ENCODE data around the gene NGRN.

Gene NGRN

GRCh38 chr15:90265271-90266060 lies at the start of gene NGRN:
NGRN (plus strand) TSS chr15:90265672; CDS start chr15:90265713, 41 bp downstream.
- no peak for FAIRE-seq

GRCh38 chr15:90217671-90218394 lies 47.6 kb upstream of the NGRN start:
- FAIRE-seq = no peak

- FAIRE-seq = no peak
Measured at GRCh38 chr15:90219421-90220141, 45.9 kb upstream of the NGRN start.

GRCh38 chr15:90221246-90221900 lies 44.1 kb upstream of the NGRN start:
- no peak for FAIRE-seq

- FAIRE-seq = no peak
Measured at GRCh38 chr15:90222547-90222946, 42.9 kb upstream of the NGRN start.

GRCh38 chr15:90223441-90224165 lies 41.9 kb upstream of the NGRN start:
- FAIRE-seq = no peak

GRCh38 chr15:90225047-90225446 lies 40.4 kb upstream of the NGRN start:
- no peak for FAIRE-seq

- FAIRE-seq = no peak
Measured at GRCh38 chr15:90225504-90226234, 39.8 kb upstream of the NGRN start.

- FAIRE-seq = no peak
Measured at GRCh38 chr15:90227336-90227735, 38.1 kb upstream of the NGRN start.

GRCh38 chr15:90227816-90228772 lies 37.4 kb upstream of the NGRN start:
- FAIRE-seq = no peak

GRCh38 chr15:90228960-90229359 lies 36.5 kb upstream of the NGRN start:
- no peak for FAIRE-seq

- no peak for FAIRE-seq
Measured at GRCh38 chr15:90230071-90230494, 35.4 kb upstream of the NGRN start.

- FAIRE-seq = no peak
Measured at GRCh38 chr15:90230610-90231009, 34.9 kb upstream of the NGRN start.

GRCh38 chr15:90231028-90232017 lies 34.1 kb upstream of the NGRN start:
- no peak for FAIRE-seq

- FAIRE-seq = no peak
Measured at GRCh38 chr15:90232196-90232595, 33.3 kb upstream of the NGRN start.

- FAIRE-seq = no peak
Measured at GRCh38 chr15:90232941-90233386, 32.5 kb upstream of the NGRN start.

GRCh38 chr15:90233387-90234095 lies 31.9 kb upstream of the NGRN start, which contains the start of gene CIB1:
CIB1 (minus strand) TSS chr15:90233941; CDS start chr15:90233885, 56 bp downstream.
- FAIRE-seq = no peak

All from colon (tissue), 2 donors.